GM19467 (cell line): ENCODE measurements around the gene TPBG.

Experiments
- ATAC-seq: cut with Tn5 transposase; IDR thresholded peaks from one replicate; pipeline ENCODE4 v1.9.1; 2021; ENCODE audit warnings: mild to moderate bottlenecking, moderate library complexity; ENCODE audit not compliant: unreplicated experiment

The TPBG gene

GRCh38 chr6:82363428-82364086 is at the start of gene TPBG:
Gene TPBG (plus strand): TSS chr6:82363817. CDS start chr6:82364962, 1,145 bp downstream.
- ATAC-seq = no peak

DNA sequence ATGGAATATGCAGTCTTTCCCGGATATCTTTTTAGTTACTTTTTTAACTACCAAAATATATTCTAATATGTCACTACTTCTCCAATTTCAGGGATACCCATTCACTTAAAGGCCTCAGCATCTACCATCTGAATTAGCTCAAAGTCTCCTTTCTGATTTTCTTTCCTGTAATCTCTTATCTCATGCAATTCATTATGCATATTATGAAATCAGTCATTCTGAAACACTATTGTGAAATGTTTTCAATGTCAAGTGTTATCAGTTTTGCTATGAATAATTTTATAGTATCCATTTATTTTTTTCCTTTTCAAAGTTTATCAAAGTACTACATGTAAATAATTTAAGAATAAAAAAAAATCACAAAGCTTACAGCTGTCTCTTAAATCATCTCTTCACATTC is 41.2 kb upstream of the TPBG start:
- no peak for ATAC-seq

- no peak for ATAC-seq
These were observed 33.9 kb upstream of the TPBG start for GRCh38 chr6:82329766-82330165.

DNA sequence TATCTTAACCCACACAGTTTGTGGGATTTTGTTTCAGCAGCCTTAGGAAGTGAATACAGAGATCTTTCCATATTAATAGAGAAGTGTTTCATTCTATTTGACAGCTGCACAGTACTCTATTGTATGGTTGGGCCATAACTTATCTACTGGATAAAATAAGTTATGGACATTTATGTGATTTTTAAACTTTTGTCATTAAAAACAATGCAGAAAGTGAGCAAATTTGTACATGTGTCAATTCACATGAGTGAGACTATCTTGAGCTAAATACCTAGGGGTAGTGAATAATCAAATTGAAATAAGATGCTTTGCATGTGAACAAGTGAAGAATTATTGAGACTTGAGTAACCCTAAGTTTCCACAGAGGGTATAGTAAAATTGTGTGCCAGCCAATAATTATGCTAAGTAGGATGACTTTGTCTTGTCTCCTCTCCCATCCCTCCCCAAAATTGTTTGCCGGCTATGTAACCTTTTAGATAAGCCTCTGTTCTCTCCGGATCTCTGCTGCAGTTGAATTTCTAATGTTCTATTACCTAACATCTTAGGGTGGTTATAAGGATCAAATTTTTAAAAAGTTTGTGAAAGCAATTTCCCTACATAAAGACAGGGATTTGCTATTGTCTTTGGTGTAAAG is 33.3 kb upstream of the TPBG start:
- no peak for ATAC-seq

DNA sequence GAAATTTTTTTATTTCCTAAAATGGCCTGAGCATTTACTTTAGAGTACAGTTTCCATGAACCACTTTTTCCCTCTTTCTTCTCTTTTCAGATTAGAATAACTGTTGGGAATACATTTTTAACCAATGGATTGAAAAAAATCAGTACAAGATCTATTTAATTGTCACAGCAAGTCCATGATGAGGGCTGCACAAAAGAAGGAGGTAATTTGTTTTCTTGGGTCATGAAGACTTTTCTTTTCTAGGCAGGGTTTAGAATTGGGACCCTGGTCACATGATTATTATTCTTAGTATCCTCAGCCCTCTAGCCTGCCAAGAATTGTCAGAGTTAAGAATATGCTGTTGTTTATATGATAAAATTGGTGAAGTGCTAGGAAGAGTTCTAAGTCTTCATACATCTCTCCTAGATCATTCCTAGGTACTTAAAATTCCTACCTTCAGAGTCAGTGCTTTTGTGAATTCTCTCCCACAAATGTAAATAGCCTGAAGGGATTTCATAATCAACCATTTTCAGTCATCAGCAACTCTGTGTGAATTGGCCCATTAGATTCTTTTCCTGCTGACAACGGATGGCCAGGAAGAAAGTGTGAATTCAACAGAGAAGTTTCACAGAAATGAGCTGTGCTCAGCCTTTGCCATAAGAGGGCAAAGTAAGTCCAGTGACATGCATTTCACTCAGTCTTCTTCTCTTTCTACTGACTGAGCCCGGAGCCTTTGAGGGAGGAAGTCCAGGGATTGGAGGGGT is 32.4 kb upstream of the TPBG start:
- no peak for ATAC-seq

- ATAC-seq = no peak
These were observed 29.8 kb upstream of the TPBG start for GRCh38 chr6:82333781-82334180.

DNA sequence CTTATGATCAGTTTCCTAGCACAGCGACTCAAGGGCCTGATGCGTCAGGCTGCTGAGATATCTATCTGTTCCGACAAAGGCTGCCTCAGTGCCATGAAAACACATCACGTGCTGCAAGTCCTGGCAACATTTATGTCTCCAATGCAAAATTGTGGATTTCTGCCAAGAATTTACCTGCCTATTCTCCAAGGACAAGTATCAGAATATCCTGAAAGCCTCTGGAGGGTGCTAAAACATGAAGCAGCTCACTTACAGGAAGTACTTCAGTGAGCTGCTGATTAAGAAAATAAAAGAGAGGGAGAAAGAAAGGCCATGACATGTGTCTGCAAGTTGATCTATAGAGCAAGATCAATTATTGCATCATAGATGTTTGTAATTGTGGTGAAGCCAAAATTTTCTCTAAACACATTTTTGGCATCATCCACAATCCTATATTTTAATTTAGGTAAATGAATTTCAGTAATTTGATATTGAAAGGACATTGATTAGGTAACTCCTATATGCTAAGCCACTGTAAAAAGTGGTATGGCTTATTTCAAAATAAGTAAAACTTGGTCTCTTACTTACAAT is 25.8 kb upstream of the TPBG start:
- ATAC-seq = no peak

DNA sequence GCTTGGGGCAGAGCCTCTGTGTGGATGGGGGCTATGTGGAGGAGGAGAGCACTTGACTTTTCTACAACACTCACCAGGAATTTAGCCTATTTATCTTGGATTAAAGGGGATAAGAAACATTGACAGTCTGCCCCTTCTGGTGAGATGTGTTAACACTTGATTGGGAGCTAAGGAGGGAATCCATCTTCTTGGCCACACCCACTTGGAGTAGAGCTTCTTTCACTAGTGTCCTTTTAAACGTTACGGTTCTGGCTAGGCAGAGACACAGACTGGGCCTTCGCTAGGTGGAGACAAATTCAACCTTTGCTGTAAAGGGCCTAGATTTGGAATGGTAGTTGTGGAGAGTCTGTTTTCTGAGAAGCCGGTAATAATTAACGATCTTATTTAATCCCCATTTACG is 15.5 kb upstream of the TPBG start:
- no peak for ATAC-seq

- ATAC-seq = no peak
These were observed 9.8 kb upstream of the TPBG start for GRCh38 chr6:82353848-82354247.

- ATAC-seq = no peak
These were observed 3.1 kb upstream of the TPBG start for GRCh38 chr6:82360552-82360951.

GRCh38 chr6:82361631-82362030 is 2.0 kb upstream of the TPBG start:
- ATAC-seq = no peak

- no peak for ATAC-seq
These were observed 1.5 kb upstream of the TPBG start for GRCh38 chr6:82362144-82362543.

- no peak for ATAC-seq
These were observed 664 bp upstream of the TPBG start for GRCh38 chr6:82362878-82363427.

DNA sequence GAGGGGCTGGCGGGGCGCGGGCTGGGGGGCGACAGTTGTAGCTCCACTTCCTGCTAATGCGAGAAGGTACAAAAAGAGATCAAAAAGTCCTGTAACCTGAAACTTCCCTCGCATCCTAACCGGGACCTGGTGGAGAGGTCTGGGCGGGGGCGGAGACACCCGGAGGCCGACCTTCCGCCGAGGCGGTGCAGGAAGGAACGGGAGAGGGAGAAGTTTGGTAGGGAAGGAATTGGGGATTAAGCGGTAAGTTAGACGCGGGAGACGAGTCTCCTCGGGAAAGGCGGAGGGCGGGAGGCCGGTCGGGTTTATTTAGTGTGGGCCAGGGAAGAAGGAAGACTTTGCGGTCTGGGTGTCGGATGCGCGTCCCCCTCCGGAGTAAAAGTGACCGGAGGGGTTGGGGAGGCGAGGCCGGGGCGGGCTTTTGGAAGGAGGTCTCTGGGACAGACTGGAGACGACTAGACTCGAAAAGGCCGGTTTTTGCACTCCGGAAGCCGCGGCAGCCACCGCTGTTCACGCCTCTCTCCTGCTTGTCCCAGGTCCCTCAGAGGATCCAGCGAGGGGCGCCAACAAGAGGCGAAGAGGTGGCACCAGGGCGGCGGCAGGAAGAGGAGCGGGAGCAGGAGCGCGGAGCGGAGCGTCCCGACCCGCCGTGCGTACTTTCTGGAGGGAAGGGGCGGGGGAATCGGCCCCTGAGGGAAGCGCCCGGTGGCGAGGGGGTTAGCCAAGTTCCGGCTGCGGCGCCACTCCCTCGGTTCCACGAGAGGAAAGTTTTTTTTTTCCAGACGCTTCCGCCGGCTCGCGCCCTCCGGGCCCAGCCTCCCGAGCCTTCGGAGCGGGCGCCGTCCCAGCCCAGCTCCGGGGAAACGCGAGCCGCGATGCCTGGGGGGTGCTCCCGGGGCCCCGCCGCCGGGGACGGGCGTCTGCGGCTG is 734 bp downstream of the TPBG start:
- ATAC-seq = no peak

DNA sequence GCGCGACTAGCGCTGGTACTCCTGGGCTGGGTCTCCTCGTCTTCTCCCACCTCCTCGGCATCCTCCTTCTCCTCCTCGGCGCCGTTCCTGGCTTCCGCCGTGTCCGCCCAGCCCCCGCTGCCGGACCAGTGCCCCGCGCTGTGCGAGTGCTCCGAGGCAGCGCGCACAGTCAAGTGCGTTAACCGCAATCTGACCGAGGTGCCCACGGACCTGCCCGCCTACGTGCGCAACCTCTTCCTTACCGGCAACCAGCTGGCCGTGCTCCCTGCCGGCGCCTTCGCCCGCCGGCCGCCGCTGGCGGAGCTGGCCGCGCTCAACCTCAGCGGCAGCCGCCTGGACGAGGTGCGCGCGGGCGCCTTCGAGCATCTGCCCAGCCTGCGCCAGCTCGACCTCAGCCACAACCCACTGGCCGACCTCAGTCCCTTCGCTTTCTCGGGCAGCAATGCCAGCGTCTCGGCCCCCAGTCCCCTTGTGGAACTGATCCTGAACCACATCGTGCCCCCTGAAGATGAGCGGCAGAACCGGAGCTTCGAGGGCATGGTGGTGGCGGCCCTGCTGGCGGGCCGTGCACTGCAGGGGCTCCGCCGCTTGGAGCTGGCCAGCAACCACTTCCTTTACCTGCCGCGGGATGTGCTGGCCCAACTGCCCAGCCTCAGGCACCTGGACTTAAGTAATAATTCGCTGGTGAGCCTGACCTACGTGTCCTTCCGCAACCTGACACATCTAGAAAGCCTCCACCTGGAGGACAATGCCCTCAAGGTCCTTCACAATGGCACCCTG is 1.6 kb downstream of the TPBG start:
- no peak for ATAC-seq

DNA sequence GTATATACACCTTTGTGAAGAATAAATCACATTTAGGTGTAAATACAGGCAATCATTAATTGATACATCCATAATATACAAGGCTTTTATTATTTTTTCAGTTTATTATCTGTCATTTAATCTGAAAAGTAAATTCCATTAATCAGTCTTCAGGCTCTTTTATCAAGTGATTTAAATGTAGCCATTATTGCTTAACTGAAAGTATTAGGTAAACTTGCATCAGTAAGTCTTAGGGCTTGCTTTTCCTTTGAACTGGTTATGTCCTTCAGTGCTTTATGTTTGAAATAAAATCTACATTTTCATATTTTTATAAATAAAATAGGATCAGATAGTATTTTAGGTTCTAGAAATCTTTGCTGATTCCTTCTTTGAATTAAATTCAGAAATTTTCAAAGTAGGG is 4.1 kb downstream of the TPBG start:
- ATAC-seq = no peak

GRCh38 chr6:82370788-82371187 is 7.2 kb downstream of the TPBG start:
- no peak for ATAC-seq

GRCh38 chr6:82371799-82372546 is 8.4 kb downstream of the TPBG start:
- ATAC-seq = no peak

- no peak for ATAC-seq
These were observed 9.0 kb downstream of the TPBG start for GRCh38 chr6:82372656-82373055.
